ENCODE data around the gene GSG1L.

DNA sequence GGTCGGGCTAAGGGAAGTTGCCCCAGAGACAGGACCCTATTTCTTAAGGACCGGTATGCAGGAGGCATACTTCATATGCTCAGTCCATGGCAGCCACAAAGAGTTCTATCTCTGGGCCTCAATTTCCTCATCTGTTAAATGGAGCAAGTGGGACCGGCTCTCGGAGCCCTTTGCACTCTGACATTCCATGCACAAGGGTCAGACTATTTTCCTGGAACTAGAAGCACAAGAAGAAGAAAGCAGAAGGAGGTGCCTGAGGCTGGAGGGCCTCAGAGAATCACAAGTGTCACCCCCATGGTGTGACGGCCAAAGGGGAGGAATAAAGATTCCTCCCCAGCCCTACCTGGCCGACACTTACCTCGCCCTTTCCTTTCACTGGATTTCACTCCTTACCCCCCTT, 115.8 kb downstream of the GSG1L start:
- TF ChIP-seq ELF4 (CRISPR knock-in tag; IDR thresholded peaks at IDR 0.05; ENCODE audit: borderline replicate concordance) (no peak), EZH2 (conservative IDR thresholded peaks at IDR 0.05; ENCODE audit: low read depth, low read length) (no peak)
- TF ChIP-seq, protein P1, sequence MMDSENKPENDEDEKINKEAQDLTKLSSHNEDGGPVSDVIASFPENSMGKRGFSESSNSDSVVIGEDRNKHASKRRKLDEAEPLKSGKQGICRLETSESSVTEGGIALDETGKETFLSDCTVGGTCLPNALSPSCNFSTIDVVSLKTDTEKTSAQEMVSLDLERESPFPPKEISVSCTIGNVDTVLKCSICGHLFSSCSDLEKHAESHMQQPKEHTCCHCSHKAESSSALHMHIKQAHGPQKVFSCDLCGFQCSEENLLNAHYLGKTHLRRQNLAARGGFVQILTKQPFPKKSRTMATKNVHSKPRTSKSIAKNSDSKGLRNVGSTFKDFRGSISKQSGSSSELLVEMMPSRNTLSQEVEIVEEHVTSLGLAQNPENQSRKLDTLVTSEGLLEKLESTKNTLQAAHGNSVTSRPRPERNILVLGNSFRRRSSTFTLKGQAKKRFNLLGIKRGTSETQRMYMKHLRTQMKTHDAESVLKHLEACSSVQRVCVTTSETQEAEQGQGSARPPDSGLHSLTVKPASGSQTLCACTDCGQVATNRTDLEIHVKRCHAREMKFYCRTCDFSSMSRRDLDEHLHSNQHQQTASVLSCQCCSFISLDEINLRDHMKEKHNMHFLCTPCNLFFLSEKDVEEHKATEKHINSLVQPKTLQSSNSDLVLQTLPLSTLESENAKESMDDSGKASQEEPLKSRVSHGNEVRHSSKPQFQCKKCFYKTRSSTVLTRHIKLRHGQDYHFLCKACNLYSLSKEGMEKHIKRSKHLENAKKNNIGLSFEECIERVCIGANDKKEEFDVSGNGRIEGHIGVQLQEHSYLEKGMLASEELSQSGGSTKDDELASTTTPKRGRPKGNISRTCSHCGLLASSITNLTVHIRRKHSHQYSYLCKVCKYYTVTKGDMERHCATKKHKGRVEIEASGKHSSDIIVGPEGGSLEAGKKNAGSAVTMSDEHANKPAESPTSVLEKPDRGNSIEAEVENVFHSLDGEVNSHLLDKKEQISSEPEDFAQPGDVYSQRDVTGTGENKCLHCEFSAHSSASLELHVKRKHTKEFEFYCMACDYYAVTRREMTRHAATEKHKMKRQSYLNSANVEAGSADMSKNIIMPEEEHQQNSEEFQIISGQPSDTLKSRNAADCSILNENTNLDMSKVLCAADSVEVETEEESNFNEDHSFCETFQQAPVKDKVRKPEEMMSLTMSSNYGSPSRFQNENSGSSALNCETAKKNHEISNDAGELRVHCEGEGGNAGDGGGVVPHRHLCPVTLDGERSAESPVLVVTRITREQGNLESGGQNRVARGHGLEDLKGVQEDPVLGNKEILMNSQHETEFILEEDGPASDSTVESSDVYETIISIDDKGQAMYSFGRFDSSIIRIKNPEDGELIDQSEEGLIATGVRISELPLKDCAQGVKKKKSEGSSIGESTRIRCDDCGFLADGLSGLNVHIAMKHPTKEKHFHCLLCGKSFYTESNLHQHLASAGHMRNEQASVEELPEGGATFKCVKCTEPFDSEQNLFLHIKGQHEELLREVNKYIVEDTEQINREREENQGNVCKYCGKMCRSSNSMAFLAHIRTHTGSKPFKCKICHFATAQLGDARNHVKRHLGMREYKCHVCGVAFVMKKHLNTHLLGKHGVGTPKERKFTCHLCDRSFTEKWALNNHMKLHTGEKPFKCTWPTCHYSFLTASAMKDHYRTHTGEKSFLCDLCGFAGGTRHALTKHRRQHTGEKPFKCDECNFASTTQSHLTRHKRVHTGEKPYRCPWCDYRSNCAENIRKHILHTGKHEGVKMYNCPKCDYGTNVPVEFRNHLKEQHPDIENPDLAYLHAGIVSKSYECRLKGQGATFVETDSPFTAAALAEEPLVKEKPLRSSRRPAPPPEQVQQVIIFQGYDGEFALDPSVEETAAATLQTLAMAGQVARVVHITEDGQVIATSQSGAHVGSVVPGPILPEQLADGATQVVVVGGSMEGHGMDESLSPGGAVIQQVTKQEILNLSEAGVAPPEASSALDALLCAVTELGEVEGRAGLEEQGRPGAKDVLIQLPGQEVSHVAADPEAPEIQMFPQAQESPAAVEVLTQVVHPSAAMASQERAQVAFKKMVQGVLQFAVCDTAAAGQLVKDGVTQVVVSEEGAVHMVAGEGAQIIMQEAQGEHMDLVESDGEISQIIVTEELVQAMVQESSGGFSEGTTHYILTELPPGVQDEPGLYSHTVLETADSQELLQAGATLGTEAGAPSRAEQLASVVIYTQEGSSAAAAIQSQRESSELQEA (CRISPR knock-in tag; IDR thresholded peaks at IDR 0.05; ENCODE audit: not compliant biosample characterization): no peak

All from HepG2 (cell line).